Measurements from ENCODE around the gene LHPP.
"Not testable (repeated sequence)": the region's sequence is repeated elsewhere in the genome, so short reads cannot be mapped to it uniquely, and the experiment has no call there.

Gene LHPP

DNA sequence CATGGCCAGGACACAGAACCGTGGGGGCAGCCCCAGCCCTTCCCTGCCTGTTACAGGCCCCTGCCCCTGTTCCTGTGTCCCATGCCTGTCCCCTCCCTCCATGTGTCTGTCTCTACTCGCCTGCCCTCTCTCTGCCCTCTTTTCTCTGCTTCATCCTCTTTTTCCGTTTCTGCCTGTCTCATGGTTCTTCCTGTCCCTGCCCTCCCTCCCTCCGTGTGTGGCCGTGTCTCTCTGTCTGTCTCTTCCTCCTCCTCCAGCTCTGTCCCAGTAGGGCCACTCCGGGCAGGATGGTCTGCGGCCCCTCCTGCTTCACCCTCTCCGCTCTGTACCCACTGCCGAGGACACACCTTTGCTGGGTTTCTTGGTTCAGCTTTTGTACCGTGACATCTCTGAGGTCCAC lies 145.2 kb downstream of the LHPP start:
- no peak for ATAC-seq
- DNase-seq, result no peak

DNA sequence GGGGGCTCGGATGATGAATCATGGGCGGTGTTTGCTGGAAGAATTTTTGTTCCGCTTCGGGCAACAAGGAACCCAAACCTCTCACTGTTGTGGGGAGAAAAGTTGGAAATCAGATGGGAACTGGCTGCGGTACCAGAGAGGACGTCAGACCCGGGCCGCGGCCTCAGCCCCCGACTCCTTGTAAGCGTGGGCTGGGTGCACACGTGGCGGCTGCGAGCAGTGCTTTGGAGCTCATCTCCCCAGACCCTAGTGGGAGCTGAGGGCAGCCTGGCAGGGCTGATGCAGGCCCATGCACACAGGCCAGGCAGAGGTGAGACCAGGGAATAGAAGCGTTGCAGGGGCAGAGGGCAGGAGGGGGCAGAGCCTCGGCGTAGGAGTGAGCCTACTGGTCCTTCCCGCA lies 146.1 kb downstream of the LHPP start:
- DNase-seq (no peak), ATAC-seq (no peak)

DNA sequence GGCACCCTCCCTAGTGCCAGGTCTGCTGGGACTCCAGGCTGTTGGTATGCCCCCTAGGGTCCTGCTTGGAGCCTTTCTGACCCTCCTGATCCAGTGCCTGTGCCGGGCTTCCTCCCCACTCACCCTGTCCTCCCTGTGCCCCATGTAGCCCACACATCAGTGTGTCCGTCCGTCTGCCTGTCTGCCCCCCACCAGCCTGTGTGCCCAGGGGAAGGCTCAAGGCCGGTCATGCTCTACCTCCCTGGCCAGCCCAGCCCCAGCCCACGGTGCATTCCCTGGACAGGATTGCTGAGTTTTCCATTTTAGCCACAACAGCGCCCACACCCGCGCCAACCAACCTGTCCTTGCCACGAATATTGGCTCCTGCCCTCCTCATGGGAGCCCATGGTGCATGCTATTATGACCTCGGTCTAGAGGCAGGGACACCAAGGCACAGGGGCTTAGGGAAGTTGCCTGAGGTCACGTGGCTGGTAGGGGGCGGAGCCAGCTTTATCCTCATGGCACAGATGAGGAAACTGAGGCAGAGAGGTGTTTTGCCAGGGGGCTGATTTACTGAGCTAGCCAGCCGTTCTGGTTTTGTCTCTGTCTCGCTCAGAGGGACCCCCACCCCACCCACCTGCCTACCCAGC lies 146.6 kb downstream of the LHPP start:
- ATAC-seq, result no peak
- DNase-seq, result no peak

DNA sequence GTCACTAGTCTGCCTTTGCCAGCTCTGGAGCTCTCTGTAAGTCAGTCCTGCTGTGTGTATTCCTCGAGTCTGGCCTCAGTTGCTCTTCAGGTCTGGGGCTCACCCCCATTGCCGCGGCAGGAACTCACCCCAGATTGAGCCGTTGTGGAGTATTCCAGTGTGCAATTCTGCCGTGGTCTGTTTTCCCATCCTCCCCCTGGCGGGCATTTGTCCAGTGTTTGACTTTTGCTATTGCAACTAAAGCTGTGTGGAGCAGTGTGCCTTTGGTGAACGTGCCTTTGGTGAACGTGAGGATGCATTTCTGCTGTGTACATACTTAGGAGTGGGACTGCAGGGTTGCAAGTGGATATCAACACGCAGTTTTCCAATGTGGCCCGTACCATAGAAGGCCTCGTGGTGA lies 148.1 kb downstream of the LHPP start:
- no peak for DNase-seq
- no peak for ATAC-seq

DNA sequence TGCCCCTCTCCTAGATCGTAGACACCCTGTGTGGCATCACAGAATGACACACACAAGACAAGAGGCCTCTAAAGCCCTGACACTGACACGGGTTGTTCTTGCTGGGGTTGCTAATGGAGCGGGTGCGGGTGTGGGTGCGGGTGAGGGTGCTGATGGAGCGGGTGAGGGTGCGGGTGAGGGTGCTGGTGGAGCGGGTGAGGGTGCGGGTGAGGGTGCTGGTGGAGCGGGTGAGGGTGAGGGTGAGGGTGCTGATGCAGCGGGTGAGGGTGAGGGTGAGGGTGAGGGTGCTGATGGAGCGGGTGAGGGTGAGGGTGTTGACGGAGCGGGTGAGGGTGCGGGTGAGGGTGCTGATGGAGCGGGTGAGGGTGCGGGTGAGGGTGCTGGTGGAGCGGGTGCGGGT lies 148.6 kb downstream of the LHPP start:
- DNase-seq, ATAC-seq: not testable (repeated sequence)

DNA sequence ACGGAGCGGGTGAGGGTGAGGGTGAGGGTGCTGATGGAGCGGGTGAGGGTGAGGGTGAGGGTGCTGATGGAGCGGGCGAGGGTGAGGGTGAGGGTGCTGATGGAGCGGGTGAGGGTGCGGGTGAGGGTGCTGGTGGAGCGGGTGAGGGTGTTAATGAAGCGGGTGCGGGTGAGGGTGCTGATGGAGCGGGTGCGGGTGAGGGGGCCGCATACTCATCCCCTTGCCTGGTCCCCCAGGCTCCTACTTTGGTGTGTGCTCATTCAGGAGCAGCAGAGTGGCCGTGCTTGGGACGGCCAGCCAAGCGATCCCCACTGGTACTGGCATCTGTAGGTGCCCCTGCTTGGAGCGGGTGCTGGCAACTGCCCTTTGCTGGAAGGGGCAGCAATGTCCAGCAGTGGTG lies 149.2 kb downstream of the LHPP start:
- not testable (repeated sequence) for ATAC-seq, DNase-seq

DNA sequence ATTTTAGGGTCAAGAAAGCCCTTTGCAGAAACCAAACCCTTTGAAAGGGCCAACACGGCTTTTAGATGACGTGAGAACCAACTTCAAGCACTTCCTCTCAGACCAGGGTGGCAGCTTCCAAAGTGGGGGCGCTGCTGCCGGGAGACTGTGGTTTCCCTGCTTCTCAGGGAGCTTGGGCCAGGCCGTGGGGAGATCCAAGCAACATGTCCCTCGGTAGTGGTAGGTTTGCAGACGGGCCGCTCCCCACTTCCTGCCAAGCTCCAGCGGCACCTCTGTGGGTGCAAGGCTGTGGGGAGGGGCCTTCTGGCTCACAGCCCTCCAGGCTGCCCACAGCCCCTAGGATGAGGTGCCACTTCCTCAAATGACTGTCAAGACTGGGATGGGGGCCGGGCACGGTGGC lies 150.1 kb downstream of the LHPP start:
- DNase-seq (peak; percentile 46), ATAC-seq (peak; percentile 14)

DNA sequence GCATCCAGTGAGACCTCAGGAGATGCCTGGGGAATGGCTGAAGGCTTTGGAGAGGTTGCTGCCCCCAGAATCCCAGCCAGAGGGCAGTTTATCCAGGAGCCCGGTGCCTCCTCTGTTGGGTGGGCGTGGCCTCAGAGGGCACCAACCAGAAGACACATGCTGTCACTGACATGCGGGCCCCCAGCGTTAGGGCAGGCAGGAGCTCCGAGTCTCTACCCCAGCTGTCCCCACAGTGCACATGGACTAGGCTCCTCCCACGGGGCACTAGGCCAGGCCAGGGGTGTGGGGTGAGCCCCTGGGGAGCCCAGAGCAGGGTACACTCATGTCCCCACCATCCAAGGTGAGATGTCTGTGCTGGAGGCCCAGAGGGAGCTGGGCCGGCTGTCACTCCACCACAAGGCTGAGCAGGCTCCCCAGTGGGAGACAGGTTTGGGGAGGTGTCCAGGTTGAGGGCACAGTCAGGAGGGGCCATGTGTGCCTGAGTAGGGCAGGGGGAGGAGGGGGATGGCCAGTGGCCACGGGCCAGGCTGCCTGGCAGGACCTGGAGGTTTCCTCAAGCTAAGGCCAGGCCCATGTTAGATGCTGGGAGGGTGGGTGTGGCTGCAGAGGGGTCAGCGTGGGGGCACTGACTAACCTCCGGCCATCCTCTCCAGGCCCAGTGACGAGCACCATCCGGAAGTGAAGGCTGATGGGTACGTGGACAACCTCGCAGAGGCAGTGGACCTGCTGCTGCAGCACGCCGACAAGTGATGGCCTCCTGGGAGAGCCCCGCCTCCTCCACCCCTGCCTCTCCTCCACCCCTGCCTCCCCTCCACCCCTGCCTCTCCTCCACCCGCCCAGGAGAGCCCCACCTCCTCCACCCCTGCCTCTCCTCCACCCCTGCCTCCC lies 151.2 kb downstream of the LHPP start:
- DNase-seq, result no peak
- peak; percentile 12 for ATAC-seq

DNA sequence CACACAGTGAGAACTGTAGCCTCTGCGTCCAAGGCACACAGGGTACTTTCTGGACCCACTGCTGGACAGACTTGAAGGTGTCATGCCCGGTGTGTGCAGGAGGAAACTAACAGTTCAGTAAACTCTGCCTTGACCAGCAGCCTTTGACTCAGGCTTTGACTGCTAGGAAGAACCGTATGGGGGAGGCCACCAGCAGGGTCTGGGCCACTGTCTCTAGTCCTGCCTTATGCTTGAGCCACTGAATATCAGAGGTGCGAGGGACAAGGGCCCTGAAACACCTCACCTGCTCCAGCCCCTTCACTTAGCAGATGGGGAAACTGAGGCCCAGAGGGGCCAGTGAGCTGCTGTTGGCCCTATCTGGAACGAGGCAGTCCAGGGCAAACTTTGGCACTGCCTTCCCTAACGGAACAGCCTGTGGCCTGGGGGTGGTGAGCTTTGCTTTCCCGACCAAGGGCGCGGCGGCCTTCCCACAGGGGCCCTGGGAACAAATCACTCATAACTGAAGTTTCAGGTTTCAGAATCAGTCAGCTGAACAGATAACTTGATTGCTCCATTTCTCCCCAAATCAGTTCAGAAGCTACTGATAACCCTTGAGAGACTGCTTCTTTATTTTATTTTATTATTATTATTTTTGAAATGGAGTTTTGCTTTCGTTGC lies 152.5 kb downstream of the LHPP start:
- ATAC-seq, result peak; percentile 51
- peak; percentile 77 for DNase-seq

DNA sequence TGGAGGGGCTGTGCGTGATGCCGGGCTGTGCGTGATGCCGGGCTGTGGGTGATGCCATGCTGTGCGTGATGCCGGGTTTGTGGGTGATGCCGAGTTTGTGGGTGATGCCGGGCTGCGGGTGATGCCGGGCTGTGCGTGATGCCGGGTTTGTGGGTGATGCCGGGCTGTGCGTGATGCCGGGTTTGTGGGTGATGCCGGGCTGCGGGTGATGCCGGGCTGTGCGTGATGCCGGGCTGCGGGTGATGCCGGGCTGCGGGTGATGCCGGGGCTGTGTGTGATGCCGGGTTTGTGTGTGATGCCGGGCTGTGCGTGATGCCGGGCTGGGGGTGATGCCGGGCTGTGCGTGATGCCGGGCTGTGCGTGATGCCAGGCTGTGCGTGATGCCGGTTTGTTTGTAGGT lies 153.6 kb downstream of the LHPP start:
- ATAC-seq (no peak), DNase-seq (no peak)

DNA sequence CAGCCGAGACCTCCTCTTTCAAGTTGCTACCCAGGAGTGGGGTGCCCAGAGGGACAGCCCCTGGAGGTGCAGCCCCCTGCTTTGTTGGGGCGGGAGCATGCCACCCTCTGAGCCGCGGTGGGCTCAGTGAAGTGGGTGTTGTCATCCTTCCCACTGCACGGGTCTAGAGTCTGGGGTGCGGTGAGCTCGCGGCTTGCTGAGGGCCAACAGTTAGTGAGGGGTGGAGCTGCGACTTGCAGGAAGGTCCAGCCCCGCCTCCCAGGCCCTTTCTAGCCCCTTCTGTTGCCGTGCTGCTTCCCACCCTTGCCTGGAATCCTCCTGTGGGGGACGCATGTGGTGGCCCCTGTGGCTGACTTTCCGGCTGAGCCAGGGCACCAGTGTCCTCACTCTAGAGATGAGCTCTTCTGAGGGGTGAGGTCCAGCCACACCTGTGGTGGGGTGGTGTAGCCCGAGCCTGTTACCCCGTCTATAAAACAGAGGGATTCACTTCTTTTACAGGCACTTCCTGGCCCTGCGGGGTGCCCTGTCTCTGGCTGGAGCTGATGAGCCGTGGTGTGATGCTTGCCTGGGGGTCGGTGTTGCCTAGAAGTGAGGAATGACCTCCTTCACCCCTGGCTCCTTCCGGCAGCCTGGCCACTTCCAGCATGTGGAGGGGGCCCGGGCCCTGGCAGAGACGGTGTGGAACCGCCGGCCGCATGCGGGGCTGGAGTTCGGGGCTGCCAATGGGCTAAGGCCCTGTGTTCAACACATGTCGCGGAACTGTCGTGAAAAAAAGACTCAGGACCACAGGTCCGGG lies 154.6 kb downstream of the LHPP start:
- no peak for DNase-seq
- no peak for ATAC-seq

DNA sequence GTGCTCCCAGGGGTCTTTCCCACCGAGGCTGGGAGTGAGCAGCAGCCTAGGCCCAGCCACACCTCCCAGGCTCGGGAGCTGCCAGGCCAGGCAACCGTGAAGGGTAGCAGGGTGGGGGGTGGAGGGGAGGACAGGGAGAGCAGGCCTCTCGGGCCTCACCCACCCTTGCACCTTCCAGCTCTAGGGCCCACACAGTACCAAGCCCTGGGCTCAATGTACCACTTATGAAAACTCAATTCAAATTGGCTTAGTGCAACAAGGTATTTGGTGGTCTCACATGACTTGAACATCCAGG lies 155.2 kb downstream of the LHPP start:
- DNase-seq (no peak), ATAC-seq (no peak)

DNA sequence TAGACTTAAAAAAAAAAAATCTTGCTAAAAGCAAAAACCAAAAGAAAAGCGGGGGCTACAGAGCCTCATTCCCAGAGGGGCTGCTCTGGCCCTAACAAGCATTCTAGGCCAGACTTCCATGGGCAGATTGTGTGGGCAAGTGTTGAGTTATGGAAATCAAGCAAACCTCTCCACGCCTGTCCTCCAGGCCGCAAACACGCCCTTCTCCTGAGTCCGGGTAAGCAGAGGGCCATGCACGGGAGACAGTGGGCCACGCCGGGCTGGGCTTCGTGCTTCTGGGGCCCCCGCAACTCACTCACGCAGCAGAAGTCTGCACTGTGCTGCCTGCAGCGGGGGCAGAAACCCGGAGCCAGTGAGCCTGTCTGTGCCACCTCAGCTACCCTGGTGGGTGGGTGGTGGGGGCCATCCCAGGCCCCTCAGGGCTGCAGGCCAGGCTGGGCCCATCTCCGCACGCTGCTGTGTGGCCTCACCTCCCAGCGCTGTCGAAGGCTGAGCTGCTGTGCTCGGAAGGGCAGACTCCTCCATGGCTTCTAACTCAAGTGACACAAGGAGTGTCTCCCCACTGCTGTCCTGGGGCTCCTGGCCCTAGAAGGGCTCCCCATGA lies 156.9 kb downstream of the LHPP start:
- DNase-seq, result no peak
- no peak for ATAC-seq

DNA sequence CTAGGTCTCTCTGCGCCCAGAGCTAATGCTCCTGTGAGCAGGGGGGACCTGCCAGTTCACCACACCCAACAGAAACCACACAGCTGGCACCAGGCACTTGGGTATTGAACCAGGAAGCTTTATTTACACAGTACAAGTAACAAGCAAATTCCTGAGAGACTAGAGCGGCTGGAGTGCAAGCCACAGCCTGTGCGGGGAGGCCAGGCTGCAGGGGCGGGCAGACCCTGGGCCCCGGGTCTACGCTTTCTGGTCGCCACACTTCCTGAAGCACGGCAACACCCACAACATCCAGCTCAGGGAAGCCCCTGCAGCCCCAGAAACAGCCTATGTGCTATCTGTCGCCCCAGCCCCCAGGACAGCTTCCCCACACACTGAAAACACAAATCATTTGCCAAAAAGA lies 157.6 kb downstream of the LHPP start:
- DNase-seq (no peak), ATAC-seq (no peak)

DNA sequence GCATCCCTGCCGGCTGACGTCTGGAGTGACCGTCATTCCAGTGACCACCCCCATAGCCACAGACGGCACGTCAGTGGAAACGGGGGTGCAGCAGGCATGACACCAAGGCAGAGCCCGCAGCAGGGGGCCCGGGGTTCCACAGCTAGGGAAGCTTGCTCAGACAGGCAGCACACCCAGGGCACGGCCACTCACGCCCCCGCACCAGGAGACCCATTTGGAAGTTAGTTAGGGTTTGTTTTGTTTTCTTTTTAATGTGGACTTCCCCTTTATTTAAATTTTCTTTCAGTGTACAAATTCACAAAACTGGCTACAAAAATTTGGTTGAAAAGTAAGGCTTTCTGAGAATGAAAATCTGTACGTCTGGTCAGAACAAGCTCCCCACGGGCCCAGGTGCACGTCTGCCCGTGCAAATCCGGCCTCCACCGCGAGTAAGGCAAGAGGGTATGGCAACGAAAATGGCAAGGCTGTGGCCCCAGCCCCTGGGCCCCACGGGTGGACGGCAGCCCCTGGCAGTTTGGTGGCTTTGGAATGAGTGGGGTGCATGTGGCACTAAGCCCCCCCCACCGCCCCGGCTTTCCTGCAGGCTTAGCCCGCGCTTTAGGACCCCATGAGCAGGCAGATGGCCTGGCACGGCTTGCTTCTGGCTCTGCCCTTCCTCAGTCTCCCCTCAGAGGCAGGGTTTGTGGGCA lies 158.3 kb downstream of the LHPP start:
- DNase-seq (no peak), ATAC-seq (no peak)

DNA sequence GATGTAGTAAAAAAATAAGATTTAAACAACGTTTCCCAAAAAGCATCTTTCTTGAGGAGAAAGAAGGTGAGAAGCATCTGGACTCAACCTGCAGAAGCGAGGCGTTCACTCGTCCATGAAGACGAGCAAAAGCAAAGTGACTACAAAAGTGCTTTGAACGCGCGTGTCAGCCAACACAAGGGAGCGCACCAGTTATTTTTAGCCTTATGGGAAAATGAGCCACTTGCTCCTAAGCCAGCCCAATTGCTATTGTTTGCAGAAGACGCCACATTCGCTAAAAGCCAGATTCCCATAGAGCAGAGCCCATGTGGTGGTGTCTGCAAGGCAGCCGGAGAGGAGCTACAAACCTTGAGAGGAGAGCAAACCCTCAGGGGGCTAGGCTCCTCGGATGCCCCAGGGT lies 160.0 kb downstream of the LHPP start:
- no peak for ATAC-seq
- no peak for DNase-seq

DNA sequence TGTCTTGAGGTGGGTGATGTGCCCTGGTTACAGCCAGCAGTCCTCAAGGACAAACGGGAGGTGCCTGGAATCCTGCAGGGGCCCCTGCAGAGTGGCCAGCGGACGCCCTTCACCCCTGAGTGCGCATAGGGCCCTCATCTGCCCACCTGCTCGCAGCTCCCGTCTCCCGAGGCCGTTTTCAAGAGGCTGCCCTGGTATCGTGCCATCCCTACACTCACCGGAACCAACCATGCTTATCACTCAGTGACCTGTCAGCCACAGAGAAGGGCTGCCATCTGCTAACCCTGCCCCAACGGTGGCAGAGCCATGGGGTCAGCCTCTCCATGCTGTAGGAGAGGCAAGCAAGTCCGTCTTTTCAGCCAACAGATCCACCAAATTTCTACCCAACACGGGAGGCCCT lies 160.5 kb downstream of the LHPP start:
- ATAC-seq, result no peak

DNA sequence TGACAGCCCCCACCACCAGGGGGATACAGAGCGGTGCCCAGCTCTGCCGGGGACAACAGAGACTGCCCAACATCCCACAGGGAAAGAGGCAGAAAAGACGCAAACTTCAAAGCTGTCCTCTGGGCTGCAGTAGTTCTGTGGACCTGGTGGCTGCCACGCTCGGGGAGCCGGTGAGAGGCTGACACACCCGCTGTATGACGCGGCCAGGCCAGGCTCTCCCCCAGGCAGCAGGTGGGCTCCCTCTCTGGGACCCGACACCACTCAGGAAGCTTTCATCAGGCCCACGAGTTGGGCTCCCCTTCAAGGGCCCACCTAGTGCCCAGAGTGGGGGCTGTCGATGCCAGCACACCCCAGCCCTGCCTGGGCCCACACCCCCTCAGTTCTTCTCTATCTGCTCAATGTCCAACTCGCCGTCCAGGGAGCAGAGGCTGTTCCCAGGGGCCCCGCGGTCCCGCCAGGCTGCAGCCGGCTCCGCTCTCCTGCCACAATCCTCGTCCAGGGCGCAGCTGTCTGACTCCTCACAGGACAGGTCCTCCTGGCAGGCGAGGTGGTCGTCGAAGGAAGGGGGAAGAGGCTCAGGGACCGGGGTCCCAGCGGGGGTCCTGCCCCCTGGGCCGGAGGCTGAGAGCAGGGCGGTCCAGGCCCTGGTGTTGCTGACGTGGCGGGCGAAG lies 161.4 kb downstream of the LHPP start:
- no peak for DNase-seq
- ATAC-seq, result no peak

More for the DNA sequence above, 160.5 kb downstream of the LHPP start:
- DNase-seq, result no peak

DNA sequence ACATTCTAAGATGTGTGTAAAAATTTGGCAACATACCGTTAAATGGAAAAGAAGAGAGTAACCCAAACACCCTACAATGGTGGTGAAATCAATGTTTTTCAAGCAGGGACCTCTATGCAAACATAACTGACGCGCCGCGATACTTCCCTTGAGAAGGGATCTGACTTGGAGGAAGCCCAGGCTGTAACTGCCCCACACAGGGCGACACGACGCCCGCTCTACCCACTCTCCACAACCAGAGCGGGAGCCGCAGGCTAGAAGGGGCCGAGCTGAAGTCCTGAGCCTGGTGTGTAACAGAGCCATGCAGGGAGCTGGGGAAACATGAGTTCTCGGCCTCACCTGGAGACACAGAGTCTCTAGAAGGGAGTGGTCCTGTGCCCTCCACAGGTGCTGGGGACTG lies 162.4 kb downstream of the LHPP start:
- ATAC-seq (no peak), DNase-seq (no peak)

DNA sequence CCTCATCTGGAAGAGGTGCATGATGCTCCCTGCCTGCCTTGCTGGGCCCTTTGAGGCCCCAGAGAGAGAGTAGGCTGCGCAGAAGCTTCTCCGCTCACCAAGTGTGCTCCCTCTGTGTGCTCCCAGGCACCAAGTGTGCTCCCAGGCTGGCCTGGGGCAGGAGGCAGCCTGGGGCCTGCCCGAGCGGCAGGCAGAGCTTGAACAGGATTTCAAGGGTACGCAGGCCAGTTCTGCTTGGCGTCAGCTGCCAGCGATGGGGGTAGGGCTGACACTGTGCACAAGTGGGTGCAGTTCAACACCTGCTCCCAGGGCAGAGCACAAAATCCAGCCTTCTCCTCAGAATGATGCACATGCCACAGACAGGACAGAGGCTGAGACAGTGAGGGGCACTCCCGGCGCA lies 162.8 kb downstream of the LHPP start:
- no peak for DNase-seq
- ATAC-seq, result no peak

DNA sequence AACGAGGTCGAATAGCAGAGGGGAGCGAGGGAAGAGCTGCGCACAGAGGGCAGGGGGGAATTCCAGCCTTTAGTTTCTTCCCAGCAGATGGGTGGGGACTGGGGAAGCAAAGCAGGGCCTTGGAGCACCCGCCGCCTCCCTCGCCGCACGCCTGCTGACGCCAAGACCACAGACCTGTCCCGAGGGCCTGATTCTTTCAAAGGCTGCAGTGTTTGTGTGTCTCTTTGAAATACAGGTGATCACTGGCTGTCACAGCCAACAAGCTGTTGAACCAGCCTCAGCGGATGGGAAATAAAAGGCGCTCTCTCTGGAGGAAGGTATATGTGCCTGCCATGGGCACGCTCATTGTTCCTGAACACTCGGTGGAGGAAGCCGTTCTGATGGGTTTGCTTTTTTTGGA lies 163.3 kb downstream of the LHPP start:
- DNase-seq (no peak), ATAC-seq (no peak)
